ENCODE data around the gene LMF1. TPM values are rescaled to one million over a fixed set of nuclear protein-coding genes. Genes with fewer than 3 reads are reported as not detected.

Gene LMF1
- polyA plus RNA-seq, 1 donor from 2014 or later = 16.2 TPM

- Histone ChIP-seq H3F3A (ENCODE audit: insufficient read depth, low read length, poor library complexity, severe bottlenecking) (no peaks in the 10 kb centered on the region), H3K27me3 (ENCODE audit: insufficient read depth, low read depth, low read length) (peaks cover 9% of the 10 kb centered on the region), H3K9me2 (ENCODE audit: insufficient read depth, low read length) (no peaks in the 10 kb centered on the region), H3K4me2 (ENCODE audit: low read length) (no peak overlapping the region), H4K20me1 (ENCODE audit: insufficient read depth) (no peaks in the 10 kb centered on the region), H3K9me3 (ENCODE audit: low read length) (no peaks in the 10 kb centered on the region), H3K79me2 (replicated peaks; ENCODE audit: insufficient read depth, low read length) (no peaks in the 10 kb centered on the region), H2AFZ (ENCODE audit: low read depth, low read length) (no peak overlapping the region), H3K36me3 (ENCODE audit: insufficient read depth, low read length) (no peaks in the 10 kb centered on the region), H3K9ac (ENCODE audit: low read length) (no peak overlapping the region), H3K27ac (ENCODE audit: low read length) (no peak overlapping the region), H3K4me3 (ENCODE audit: low read length) (no peak overlapping the region)
- TF ChIP-seq TAF1 (IDR thresholded peaks at IDR 0.05; ENCODE audit: low read depth) = no peak
- TF ChIP-seq, protein P1, sequence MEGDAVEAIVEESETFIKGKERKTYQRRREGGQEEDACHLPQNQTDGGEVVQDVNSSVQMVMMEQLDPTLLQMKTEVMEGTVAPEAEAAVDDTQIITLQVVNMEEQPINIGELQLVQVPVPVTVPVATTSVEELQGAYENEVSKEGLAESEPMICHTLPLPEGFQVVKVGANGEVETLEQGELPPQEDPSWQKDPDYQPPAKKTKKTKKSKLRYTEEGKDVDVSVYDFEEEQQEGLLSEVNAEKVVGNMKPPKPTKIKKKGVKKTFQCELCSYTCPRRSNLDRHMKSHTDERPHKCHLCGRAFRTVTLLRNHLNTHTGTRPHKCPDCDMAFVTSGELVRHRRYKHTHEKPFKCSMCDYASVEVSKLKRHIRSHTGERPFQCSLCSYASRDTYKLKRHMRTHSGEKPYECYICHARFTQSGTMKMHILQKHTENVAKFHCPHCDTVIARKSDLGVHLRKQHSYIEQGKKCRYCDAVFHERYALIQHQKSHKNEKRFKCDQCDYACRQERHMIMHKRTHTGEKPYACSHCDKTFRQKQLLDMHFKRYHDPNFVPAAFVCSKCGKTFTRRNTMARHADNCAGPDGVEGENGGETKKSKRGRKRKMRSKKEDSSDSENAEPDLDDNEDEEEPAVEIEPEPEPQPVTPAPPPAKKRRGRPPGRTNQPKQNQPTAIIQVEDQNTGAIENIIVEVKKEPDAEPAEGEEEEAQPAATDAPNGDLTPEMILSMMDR (IDR thresholded peaks at IDR 0.05; ENCODE audit: poor library complexity, severe bottlenecking) = no peak
- TF ChIP-seq REST (IDR thresholded peaks at IDR 0.05; ENCODE audit: borderline replicate concordance) = no peak
- no peak for TF ChIP-seq POLR2AphosphoS5 (IDR thresholded peaks at IDR 0.05)
- TF ChIP-seq SMC3 (conservative IDR thresholded peaks at IDR 0.05; ENCODE audit: poor library complexity) = no peak
- no peak for TF ChIP-seq MXI1 (conservative IDR thresholded peaks at IDR 0.05; ENCODE audit: poor library complexity, severe bottlenecking)
- TF ChIP-seq EZH2 (IDR thresholded peaks at IDR 0.05; ENCODE audit: borderline replicate concordance, insufficient read depth, low read length, poor library complexity, severe bottlenecking) = no peak
Observed at GRCh38 chr16:805474-805873, 165.3 kb downstream of the LMF1 start.

- Histone ChIP-seq H3F3A (ENCODE audit: insufficient read depth, low read length, poor library complexity, severe bottlenecking) (no peaks in the 10 kb centered on the region), H3K9ac (ENCODE audit: low read length) (no peak overlapping the region), H4K20me1 (ENCODE audit: insufficient read depth) (no peaks in the 10 kb centered on the region), H3K36me3 (ENCODE audit: insufficient read depth, low read length) (no peaks in the 10 kb centered on the region), H3K4me2 (ENCODE audit: low read length) (no peak overlapping the region), H3K27me3 (ENCODE audit: insufficient read depth, low read depth, low read length) (peaks cover 15% of the 10 kb centered on the region), H3K9me2 (ENCODE audit: insufficient read depth, low read length) (no peaks in the 10 kb centered on the region), H3K27ac (ENCODE audit: low read length) (no peak overlapping the region), H3K9me3 (ENCODE audit: low read length) (no peaks in the 10 kb centered on the region), H3K4me3 (ENCODE audit: low read length) (no peak overlapping the region), H3K79me2 (replicated peaks; ENCODE audit: insufficient read depth, low read length) (no peaks in the 10 kb centered on the region), H2AFZ (ENCODE audit: low read depth, low read length) (no peak overlapping the region)
- no peak for TF ChIP-seq RAD21 (conservative IDR thresholded peaks at IDR 0.05)
- no peak for TF ChIP-seq TAF1 (IDR thresholded peaks at IDR 0.05; ENCODE audit: low read depth)
- TF ChIP-seq SMC3 (conservative IDR thresholded peaks at IDR 0.05; ENCODE audit: poor library complexity) = no peak
- no peak for TF ChIP-seq EP300 (conservative IDR thresholded peaks at IDR 0.05; ENCODE audit: poor library complexity, severe bottlenecking)
- TF ChIP-seq, protein P1 (IDR thresholded peaks at IDR 0.05; ENCODE audit: poor library complexity, severe bottlenecking) = no peak
- TF ChIP-seq POLR2AphosphoS5 (IDR thresholded peaks at IDR 0.05) = no peak
- no peak for TF ChIP-seq MXI1 (conservative IDR thresholded peaks at IDR 0.05; ENCODE audit: poor library complexity, severe bottlenecking)
- TF ChIP-seq EZH2 (IDR thresholded peaks at IDR 0.05; ENCODE audit: borderline replicate concordance, insufficient read depth, low read length, poor library complexity, severe bottlenecking) = no peak
- TF ChIP-seq REST (IDR thresholded peaks at IDR 0.05; ENCODE audit: borderline replicate concordance) = no peak
Observed at GRCh38 chr16:804193-805048, 166.4 kb downstream of the LMF1 start.

Measured in neural cell (in vitro differentiated cells).